Measurements from ENCODE around the gene AGBL4. TPM values are rescaled to one million over a fixed set of nuclear protein-coding genes. Genes with fewer than 3 reads are reported as not detected.

Gene AGBL4
- total RNA-seq, 1 experiment from 2014 or later = not detected

GRCh38 chr1:49630156-49630555, 393.6 kb downstream of the AGBL4 start:
- DNase-seq = no peak
- no peak overlapping the region for H3K4me3 Mint-ChIP-seq (ENCODE audit: unreplicated experiment)
- BruUV-seq (replicated peaks) = no TSS peak
- Histone ChIP-seq H3K4me3 (ENCODE audit: low read depth, low read length) (no peak overlapping the region), H3K4me1 (no peaks in the 10 kb centered on the region), H3K36me3 (ENCODE audit: control insufficient read depth, insufficient read depth, low read length) (no peaks in the 10 kb centered on the region), H3K27me3 (replicated peaks; ENCODE audit: control insufficient read depth, insufficient read depth, low read length) (no peaks in the 10 kb centered on the region), H3K9me3 (no peaks in the 10 kb centered on the region)
- TF ChIP-seq CTCF (IDR thresholded peaks at IDR 0.05; ENCODE audit: insufficient read depth in 1 of 2, low read depth in 1 of 2, low read length in 1 of 2, severe bottlenecking in 1 of 2, unreplicated experiment in 1 of 2) = peak in 1 of 2 experiments; percentile 16
- H3K4me1 Mint-ChIP-seq (ENCODE audit: low read depth, unreplicated experiment) = no peaks in the 10 kb centered on the region
- no peak overlapping the region for H3K27ac Mint-ChIP-seq (ENCODE audit: unreplicated experiment)
- H3K9me3 Mint-ChIP-seq (ENCODE audit: unreplicated experiment) = peaks cover 15% of the 10 kb centered on the region
- H3K36me3 Mint-ChIP-seq (ENCODE audit: insufficient read depth, unreplicated experiment) = no peaks in the 10 kb centered on the region
- intact Hi-C loops (cut with micrococcal nuclease; ENCODE audit: unreplicated experiment) = no loop called here
- no peaks in the 10 kb centered on the region for H3K27me3 Mint-ChIP-seq (ENCODE audit: insufficient read depth, unreplicated experiment)
- ChIA-PET POLR2A (no interaction called here), CTCF (no interaction called here)

GRCh38 chr1:49627781-49628180, 396.0 kb downstream of the AGBL4 start:
- intact Hi-C loops (cut with micrococcal nuclease; ENCODE audit: unreplicated experiment) = no loop called here
- Mint-ChIP-seq H3K4me3 (ENCODE audit: unreplicated experiment) (no peak overlapping the region), H3K4me1 (ENCODE audit: low read depth, unreplicated experiment) (no peaks in the 10 kb centered on the region), H3K36me3 (ENCODE audit: insufficient read depth, unreplicated experiment) (no peaks in the 10 kb centered on the region), H3K27ac (ENCODE audit: unreplicated experiment) (no peak overlapping the region), H3K27me3 (ENCODE audit: insufficient read depth, unreplicated experiment) (no peaks in the 10 kb centered on the region), H3K9me3 (ENCODE audit: unreplicated experiment) (peaks cover 19% of the 10 kb centered on the region)
- H3K27me3 ChIP-seq (replicated peaks; ENCODE audit: control insufficient read depth, insufficient read depth, low read length) = no peaks in the 10 kb centered on the region
- ChIA-PET CTCF (no interaction called here), POLR2A (no interaction called here)
- H3K4me1 ChIP-seq = no peaks in the 10 kb centered on the region
- H3K9me3 ChIP-seq = no peaks in the 10 kb centered on the region
- DNase-seq = no peak
- TF ChIP-seq CTCF (IDR thresholded peaks at IDR 0.05; ENCODE audit: insufficient read depth in 1 of 2, low read depth in 1 of 2, low read length in 1 of 2, severe bottlenecking in 1 of 2, unreplicated experiment in 1 of 2) = no peak
- H3K36me3 ChIP-seq (ENCODE audit: control insufficient read depth, insufficient read depth, low read length) = no peaks in the 10 kb centered on the region
- no TSS peak for BruUV-seq (replicated peaks)
- H3K4me3 ChIP-seq (ENCODE audit: low read depth, low read length) = no peak overlapping the region

GRCh38 chr1:49626472-49626871, 397.3 kb downstream of the AGBL4 start:
- ChIA-PET CTCF (no interaction called here), POLR2A (no interaction called here)
- DNase-seq = no peak
- Mint-ChIP-seq H3K4me1 (ENCODE audit: low read depth, unreplicated experiment) (no peaks in the 10 kb centered on the region), H3K4me3 (ENCODE audit: unreplicated experiment) (no peak overlapping the region), H3K9me3 (ENCODE audit: unreplicated experiment) (peaks cover 19% of the 10 kb centered on the region), H3K27ac (ENCODE audit: unreplicated experiment) (no peak overlapping the region), H3K36me3 (ENCODE audit: insufficient read depth, unreplicated experiment) (no peaks in the 10 kb centered on the region), H3K27me3 (ENCODE audit: insufficient read depth, unreplicated experiment) (no peaks in the 10 kb centered on the region)
- no peak for TF ChIP-seq CTCF (IDR thresholded peaks at IDR 0.05; ENCODE audit: insufficient read depth in 1 of 2, low read depth in 1 of 2, low read length in 1 of 2, severe bottlenecking in 1 of 2, unreplicated experiment in 1 of 2)
- Histone ChIP-seq H3K9me3 (no peaks in the 10 kb centered on the region), H3K36me3 (ENCODE audit: control insufficient read depth, insufficient read depth, low read length) (no peaks in the 10 kb centered on the region), H3K4me1 (no peaks in the 10 kb centered on the region), H3K27me3 (replicated peaks; ENCODE audit: control insufficient read depth, insufficient read depth, low read length) (no peaks in the 10 kb centered on the region), H3K4me3 (ENCODE audit: low read depth, low read length) (no peak overlapping the region)
- intact Hi-C loops (cut with micrococcal nuclease; ENCODE audit: unreplicated experiment) = no loop called here
- BruUV-seq (replicated peaks) = no TSS peak
